ENCODE results near the gene GLCE.

Gene GLCE

DNA sequence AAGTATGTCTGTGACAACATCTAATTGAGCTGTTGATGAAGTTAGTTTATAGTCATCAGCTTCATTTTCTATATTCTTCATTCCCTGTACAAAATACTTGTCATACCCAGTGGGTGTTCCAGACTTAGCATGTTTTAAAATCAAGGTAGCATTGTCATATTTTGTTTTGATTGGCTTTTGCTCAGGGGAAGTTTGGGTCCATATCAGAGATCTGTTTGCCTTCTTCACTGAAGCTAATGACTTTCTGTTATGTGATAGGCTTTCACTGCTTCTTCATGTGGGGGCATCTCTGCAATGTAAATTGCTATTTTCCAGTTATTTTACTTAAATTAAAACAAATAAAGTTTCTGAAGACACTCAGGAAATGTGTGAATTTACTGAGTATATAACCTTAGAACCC lies 15.1 kb downstream of the GLCE start:
- intact Hi-C loops (cut with micrococcal nuclease), result no loop called here
- Mint-ChIP-seq H3K36me3 (ENCODE audit: low read depth) (no peaks in the 10 kb centered on the region), H3K27me3 (no peaks in the 10 kb centered on the region), H3K4me1 (ENCODE audit: low read depth) (peaks cover 6% of the 10 kb centered on the region), H3K27ac (no peak overlapping the region), H3K9me3 (no peaks in the 10 kb centered on the region), H3K4me3 (no peak overlapping the region)

DNA sequence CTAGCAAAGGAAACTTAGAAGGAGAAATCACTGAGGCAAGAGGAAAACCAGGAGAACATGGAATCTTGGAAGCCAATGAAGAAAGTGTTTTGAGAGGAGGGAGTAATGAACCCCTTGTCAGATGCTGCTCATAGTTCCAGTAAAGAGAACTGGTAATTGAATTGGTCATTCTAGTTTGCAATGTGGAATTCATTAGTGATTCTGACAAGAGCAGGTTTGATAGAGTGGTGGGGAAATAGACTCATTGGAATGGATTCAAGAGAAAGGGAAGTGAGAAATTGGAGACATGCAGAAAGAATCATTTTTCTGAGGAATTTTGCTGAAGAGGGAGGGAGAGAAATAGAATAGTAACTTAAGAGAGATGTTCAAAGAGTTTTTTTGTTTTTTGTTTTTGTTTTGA lies 21.0 kb downstream of the GLCE start:
- H3K27ac Mint-ChIP-seq, result no peak overlapping the region
- intact Hi-C loops (cut with micrococcal nuclease), result no loop called here
- no peaks in the 10 kb centered on the region for H3K9me3 Mint-ChIP-seq
- H3K4me3 Mint-ChIP-seq, result no peak overlapping the region
- no peaks in the 10 kb centered on the region for H3K36me3 Mint-ChIP-seq (ENCODE audit: low read depth)
- no peaks in the 10 kb centered on the region for H3K27me3 Mint-ChIP-seq
- H3K4me1 Mint-ChIP-seq (ENCODE audit: low read depth), result peaks cover 11% of the 10 kb centered on the region

DNA sequence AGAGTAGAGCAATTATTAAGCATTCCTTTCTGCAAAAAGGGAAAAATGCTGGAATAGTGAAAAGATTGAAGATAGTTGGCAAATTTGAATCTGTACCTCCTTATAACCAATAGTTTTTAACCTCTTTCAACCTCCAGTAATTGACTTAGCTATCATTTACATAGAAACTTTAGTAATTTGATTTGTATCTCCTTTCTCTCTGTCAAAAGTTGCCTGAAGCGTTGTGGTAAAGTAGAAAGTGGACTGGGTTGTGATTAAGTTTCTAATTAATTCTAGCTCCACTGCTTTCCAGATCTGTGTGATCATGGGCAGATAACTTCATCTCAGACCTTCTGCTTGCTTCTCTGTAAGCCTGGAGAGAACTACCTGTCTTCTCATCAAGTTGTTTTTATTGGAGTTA lies 24.8 kb downstream of the GLCE start:
- H3K36me3 Mint-ChIP-seq (ENCODE audit: low read depth), result peaks cover 8% of the 10 kb centered on the region
- intact Hi-C loops (cut with micrococcal nuclease), result no loop called here
- H3K27ac Mint-ChIP-seq, result no peak overlapping the region
- H3K9me3 Mint-ChIP-seq, result peaks cover 17% of the 10 kb centered on the region
- H3K27me3 Mint-ChIP-seq, result no peaks in the 10 kb centered on the region
- H3K4me3 Mint-ChIP-seq, result no peak overlapping the region
- peaks cover 11% of the 10 kb centered on the region for H3K4me1 Mint-ChIP-seq (ENCODE audit: low read depth)

DNA sequence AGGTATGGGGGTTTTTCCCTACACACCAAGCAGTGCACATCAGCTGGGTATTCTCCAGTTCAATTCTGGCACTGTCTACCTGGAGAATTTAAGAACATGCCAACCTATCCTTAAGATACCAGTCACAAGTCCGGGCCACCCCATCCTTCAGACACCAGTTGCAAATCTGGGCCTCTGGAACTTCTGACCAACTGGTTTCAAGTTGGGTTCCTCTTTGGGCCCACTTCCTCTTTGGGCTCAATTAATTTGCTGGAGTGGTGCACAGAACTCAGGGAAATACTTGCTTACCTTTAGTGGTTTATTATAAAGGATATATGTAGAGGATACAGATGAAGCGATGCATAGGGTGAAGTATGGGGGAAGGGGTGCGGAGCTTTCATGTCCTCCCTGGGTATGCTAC lies 25.3 kb downstream of the GLCE start:
- H3K9me3 Mint-ChIP-seq, result peaks cover 22% of the 10 kb centered on the region
- H3K4me1 Mint-ChIP-seq (ENCODE audit: low read depth), result peaks cover 11% of the 10 kb centered on the region
- no peaks in the 10 kb centered on the region for H3K27me3 Mint-ChIP-seq
- intact Hi-C loops (cut with micrococcal nuclease), result no loop called here
- no peak overlapping the region for H3K27ac Mint-ChIP-seq
- peaks cover 8% of the 10 kb centered on the region for H3K36me3 Mint-ChIP-seq (ENCODE audit: low read depth)
- no peak overlapping the region for H3K4me3 Mint-ChIP-seq

DNA sequence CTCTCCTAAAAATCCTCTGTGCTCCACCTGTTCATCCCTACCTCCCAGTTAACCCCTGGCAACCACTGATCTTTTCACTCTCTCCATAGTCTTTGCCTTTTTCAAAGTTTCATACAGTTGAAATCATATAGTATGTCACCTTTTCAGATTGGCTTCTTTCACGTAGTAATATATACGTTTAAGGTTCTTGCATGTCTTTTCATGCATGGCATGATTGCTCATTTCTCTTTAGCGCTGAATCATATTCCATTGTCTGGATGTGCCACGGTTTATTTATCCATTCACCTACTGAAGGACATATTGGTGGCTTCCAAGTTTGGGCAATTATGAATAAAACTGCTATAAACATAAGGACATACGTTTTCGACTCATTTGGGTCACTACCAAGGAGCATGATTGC lies 28.7 kb downstream of the GLCE start:
- Mint-ChIP-seq H3K4me1 (ENCODE audit: low read depth) (peaks cover 11% of the 10 kb centered on the region), H3K9me3 (peaks cover 26% of the 10 kb centered on the region), H3K36me3 (ENCODE audit: low read depth) (peaks cover 8% of the 10 kb centered on the region), H3K4me3 (no peak overlapping the region), H3K27ac (no peak overlapping the region), H3K27me3 (no peaks in the 10 kb centered on the region)
- intact Hi-C loops (cut with micrococcal nuclease), result no loop called here

DNA sequence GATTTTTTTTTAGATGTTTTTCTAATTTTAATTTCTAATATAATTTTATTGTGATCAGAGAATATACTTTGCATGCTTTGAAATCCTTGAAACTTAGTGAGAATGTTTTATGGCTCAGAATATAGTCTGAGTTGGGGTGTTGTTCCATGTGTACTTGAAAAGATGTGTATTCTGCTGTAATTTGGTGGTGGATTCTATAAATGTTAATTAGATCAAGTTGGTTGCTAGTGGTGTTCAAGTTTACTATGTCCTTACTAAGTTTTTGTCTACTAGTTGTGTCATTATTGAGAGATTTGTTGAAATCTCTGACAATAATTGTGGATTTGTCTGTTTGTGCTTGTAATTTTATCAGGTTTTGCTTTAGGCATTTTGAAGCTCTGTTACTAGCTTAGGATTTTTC lies 29.7 kb downstream of the GLCE start:
- Mint-ChIP-seq H3K4me3 (no peak overlapping the region), H3K36me3 (ENCODE audit: low read depth) (peaks cover 8% of the 10 kb centered on the region), H3K4me1 (ENCODE audit: low read depth) (peaks cover 11% of the 10 kb centered on the region), H3K27ac (no peak overlapping the region), H3K9me3 (peaks cover 26% of the 10 kb centered on the region), H3K27me3 (no peaks in the 10 kb centered on the region)
- intact Hi-C loops (cut with micrococcal nuclease), result no loop called here

DNA sequence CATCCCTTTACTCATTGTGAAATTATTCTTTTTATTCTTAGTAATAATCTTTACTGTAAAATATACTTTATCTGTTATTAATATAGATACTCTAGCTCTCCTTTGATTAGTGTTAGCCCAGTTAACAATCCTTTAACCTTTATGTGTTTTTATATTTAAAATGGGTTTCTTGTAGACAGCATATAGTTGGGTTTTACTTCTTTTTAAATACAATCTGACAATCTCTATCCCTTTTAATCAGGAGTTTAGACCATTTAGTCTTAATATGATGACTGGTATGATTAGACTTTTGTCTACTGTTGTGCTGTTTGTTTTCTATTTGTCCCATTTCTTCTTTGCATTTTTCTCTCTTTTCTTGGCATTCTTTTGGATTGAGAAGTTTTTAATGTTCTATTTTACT lies 30.1 kb downstream of the GLCE start:
- peaks cover 8% of the 10 kb centered on the region for H3K4me1 Mint-ChIP-seq (ENCODE audit: low read depth)
- peaks cover 8% of the 10 kb centered on the region for H3K36me3 Mint-ChIP-seq (ENCODE audit: low read depth)
- no peaks in the 10 kb centered on the region for H3K27me3 Mint-ChIP-seq
- no peak overlapping the region for H3K27ac Mint-ChIP-seq
- intact Hi-C loops (cut with micrococcal nuclease), result no loop called here
- H3K9me3 Mint-ChIP-seq, result peaks cover 26% of the 10 kb centered on the region
- H3K4me3 Mint-ChIP-seq, result no peak overlapping the region

DNA sequence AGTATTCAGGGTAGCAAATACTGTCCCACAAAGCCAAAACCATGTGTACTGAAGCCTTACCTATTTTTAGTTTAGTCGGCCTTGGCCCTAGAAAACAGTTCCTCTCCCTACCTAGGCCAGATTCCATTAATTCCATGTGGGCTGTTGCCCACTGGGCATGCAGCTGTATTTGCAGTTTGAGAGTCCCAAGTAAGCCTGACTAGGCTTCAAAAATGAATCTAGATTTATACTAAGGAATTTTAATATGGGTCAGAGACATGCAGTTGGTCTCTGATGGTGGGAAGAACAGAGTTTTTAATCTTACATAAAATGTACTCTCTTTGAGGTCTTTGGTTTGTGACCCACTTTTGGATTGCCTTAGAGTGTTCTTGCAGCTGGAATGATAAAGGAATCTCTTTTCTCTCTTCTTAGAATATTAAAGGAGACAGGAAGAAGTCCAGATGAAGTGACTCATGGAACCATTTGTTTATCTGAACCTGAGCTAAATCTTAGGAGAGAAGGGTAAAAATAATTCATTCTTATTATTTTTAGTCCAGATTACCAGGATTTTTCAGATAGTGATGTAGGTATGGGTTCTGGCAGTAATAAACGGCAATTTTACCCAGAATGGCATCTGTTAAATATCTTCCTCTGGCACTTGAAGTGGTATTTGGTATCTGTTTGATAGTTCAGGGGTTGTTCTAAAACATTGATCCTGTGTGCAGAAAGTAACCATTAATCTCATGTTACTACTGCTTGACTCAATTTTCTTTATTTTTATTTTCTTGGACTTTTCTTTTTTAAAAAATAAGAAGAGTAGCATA lies 33.8 kb downstream of the GLCE start:
- H3K27me3 Mint-ChIP-seq, result no peaks in the 10 kb centered on the region
- H3K27ac Mint-ChIP-seq, result no peak overlapping the region
- peaks cover 26% of the 10 kb centered on the region for H3K36me3 Mint-ChIP-seq (ENCODE audit: low read depth)
- intact Hi-C loops (cut with micrococcal nuclease), result no loop called here
- peaks cover 19% of the 10 kb centered on the region for H3K9me3 Mint-ChIP-seq
- H3K4me1 Mint-ChIP-seq (ENCODE audit: low read depth), result no peaks in the 10 kb centered on the region
- H3K4me3 Mint-ChIP-seq, result no peak overlapping the region

DNA sequence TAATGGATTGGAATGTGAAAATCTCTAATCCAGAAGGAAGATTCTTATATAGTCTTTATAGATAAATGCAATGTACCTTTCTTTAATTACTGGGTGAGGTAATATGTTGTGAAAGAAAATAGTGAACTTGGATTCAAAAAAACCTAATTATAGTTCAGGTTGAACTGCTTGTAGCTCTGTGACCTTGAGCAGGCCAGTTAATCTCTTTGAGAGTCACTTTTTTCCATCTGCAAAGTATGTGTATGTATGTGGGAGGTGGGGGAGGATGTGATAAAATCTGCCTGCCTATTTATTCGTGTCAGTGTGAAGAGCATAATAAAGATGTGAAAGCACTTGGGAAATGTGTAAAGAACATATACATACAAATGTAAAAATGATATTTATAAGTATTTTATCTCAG lies 34.4 kb downstream of the GLCE start:
- Mint-ChIP-seq H3K4me1 (ENCODE audit: low read depth) (no peaks in the 10 kb centered on the region), H3K9me3 (peaks cover 13% of the 10 kb centered on the region), H3K27ac (no peak overlapping the region), H3K27me3 (no peaks in the 10 kb centered on the region), H3K36me3 (ENCODE audit: low read depth) (peaks cover 21% of the 10 kb centered on the region), H3K4me3 (no peak overlapping the region)
- intact Hi-C loops (cut with micrococcal nuclease), result no loop called here

DNA sequence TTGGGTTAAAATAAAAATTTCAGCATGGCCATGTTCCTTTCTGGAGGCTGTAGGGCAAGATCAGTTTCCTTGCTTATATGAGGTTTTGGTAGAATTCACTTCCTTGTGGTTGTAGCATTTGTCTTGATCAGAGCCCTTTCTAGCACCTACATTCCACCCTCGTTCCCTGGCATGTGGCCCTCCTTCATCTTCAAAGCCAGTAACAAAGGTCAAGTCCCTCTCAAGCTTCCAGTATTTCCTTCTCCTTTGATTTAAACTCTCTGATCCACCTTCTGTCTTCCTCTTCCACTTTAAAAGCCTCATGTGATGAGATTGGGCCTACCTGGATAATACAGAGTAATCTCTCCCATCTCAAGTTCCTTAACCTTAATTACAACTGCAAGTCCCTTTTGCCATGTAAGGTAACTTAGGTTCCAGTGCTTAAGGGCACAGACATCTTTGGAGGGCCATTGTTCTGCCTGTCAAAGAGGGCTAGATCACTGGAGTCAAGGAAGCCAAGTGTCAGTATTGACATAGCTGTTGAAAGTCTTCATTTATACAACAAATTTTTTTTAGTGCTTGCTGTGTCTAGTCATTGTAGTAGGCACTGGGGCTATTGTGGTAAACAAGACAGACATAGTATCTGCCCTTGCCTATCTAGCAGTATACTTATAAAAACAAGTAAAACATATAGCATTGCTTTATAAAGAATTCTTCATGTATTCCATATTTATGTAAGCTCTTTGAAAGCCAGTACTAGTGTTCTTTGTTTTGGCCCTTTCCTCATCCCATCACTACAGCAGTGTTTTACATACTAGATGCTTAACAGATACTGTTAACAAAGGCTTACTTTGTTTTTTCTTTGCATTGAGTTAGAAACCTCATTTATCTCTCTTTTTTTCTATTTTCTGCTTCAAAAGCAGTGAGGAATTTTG lies 40.7 kb downstream of the GLCE start:
- Mint-ChIP-seq H3K27me3 (no peaks in the 10 kb centered on the region), H3K9me3 (no peaks in the 10 kb centered on the region), H3K27ac (no peak overlapping the region), H3K4me3 (no peak overlapping the region), H3K4me1 (ENCODE audit: low read depth) (no peaks in the 10 kb centered on the region), H3K36me3 (ENCODE audit: low read depth) (peaks cover 16% of the 10 kb centered on the region)
- intact Hi-C loops (cut with micrococcal nuclease), result no loop called here

DNA sequence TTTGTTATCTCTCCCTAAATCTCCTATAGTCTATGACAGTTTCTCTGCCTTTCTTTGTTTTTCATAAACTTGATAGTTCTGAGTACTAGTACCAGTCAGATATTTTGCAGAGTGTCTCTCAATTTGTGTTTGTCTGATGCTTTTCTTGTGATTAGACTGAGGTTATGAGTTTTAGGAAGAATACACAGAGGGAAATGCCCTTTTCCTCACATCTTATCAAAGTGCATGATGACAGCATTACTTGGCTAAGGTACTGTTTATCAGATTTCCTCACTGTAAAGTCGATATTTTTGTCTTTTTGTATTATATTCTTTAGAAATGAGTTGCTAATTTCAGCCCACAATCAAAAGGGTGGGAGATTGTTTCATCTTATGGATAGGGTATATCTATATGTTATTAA lies 45.6 kb downstream of the GLCE start:
- intact Hi-C loops (cut with micrococcal nuclease), result no loop called here
- no peaks in the 10 kb centered on the region for H3K27me3 Mint-ChIP-seq
- no peaks in the 10 kb centered on the region for H3K4me1 Mint-ChIP-seq (ENCODE audit: low read depth)
- H3K9me3 Mint-ChIP-seq, result no peaks in the 10 kb centered on the region
- H3K36me3 Mint-ChIP-seq (ENCODE audit: low read depth), result no peaks in the 10 kb centered on the region
- H3K27ac Mint-ChIP-seq, result no peak overlapping the region
- no peak overlapping the region for H3K4me3 Mint-ChIP-seq

DNA sequence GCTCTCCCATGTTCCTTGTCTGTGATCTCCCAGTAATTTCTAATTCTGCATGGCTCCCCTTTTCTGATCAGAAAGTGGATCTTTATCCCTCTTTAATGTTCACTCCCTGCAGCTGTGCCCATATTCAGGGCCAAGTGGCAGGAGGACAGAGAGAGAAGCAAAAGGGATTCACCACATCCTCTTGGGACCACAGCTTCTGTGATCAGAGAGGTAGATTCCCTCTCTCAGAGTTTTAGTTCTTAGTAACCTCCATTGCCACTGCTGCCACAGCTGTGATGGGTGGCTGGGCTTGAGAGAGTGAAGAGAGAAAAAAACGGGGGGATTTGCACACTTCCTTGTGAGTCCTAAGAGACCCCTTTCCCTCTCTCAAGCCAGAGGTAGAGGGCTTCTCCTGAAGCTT lies 49.2 kb downstream of the GLCE start:
- H3K4me3 Mint-ChIP-seq, result no peak overlapping the region
- no peaks in the 10 kb centered on the region for H3K27me3 Mint-ChIP-seq
- no peaks in the 10 kb centered on the region for H3K4me1 Mint-ChIP-seq (ENCODE audit: low read depth)
- H3K36me3 Mint-ChIP-seq (ENCODE audit: low read depth), result no peaks in the 10 kb centered on the region
- intact Hi-C loops (cut with micrococcal nuclease), result no loop called here
- H3K9me3 Mint-ChIP-seq, result no peaks in the 10 kb centered on the region
- H3K27ac Mint-ChIP-seq, result no peak overlapping the region

DNA sequence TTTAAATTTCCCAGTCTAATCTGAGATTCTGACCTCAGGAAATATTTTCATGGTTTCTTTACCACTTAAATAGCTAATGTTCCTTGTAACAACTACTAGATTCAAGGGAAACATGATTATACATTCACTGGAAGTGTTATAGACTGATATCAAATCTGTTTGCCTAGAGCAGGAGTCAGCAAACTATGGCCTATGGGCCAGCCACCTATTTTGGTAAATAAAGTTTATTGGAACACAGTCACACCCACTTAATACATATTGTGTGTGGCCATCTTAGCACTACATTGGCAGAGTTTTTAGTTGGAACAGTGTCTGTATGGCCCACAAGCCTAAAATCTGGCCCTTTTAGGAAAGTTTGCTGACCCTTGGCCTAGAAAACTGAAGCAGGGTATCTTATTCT lies 50.1 kb downstream of the GLCE start:
- no peak overlapping the region for H3K27ac Mint-ChIP-seq
- H3K36me3 Mint-ChIP-seq (ENCODE audit: low read depth), result no peaks in the 10 kb centered on the region
- H3K4me1 Mint-ChIP-seq (ENCODE audit: low read depth), result no peaks in the 10 kb centered on the region
- no peaks in the 10 kb centered on the region for H3K9me3 Mint-ChIP-seq
- intact Hi-C loops (cut with micrococcal nuclease), result no loop called here
- H3K4me3 Mint-ChIP-seq, result no peak overlapping the region
- no peaks in the 10 kb centered on the region for H3K27me3 Mint-ChIP-seq

DNA sequence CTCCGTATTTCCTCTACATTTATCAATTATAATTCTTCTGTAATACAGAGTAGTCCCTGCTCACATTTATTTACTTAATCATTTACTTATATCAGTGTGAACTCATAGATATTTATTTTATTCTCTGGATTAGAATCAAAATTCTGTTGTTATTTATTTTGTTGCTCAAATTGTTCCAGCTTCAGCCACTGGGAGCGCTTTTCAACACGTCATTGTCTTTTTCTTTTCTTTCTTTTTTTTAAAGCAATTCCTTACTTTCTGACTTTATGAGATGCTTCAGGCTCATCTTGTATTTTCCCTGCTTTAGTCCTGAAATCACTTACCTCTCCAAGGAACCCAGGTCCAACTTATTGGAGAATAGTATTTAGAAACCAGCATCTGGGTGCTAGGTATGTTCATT lies 53.4 kb downstream of the GLCE start:
- Mint-ChIP-seq H3K27ac (no peak overlapping the region), H3K36me3 (ENCODE audit: low read depth) (no peaks in the 10 kb centered on the region), H3K4me3 (no peak overlapping the region), H3K9me3 (no peaks in the 10 kb centered on the region), H3K4me1 (ENCODE audit: low read depth) (no peaks in the 10 kb centered on the region), H3K27me3 (no peaks in the 10 kb centered on the region)
- intact Hi-C loops (cut with micrococcal nuclease), result no loop called here

Data from dendritic cell treated with granulocyte-macrophage colony-stimulating factor and Interleukin-4, amounts not matched to agents 40 ng/mL and 50 ng/mL, for 4 days (primary cell).